HepG2 (cell line): ENCODE measurements around the gene RIMS3. TPM values are rescaled to one million over a fixed set of nuclear protein-coding genes. Genes with fewer than 3 reads are reported as not detected.
A peak's percentile ranks its signal among the peaks of the same experiment; 100 is the strongest.

Source experiments
- AHDC1 ChIP-seq: sonication (generic); formaldehyde crosslinking; IDR thresholded peaks from 2 replicates; pipeline ENCODE4 v1.5.1; 2020; ENCODE audit warnings: mild to moderate bottlenecking, missing genetic modification reagents, borderline replicate concordance
- HOXD1 ChIP-seq: sonication (generic); formaldehyde crosslinking; IDR thresholded peaks from 2 replicates; pipeline ENCODE4 v1.5.0; 2020; ENCODE audit warnings: missing genetic modification reagents
- JDP2 ChIP-seq: sonication (generic); formaldehyde crosslinking; IDR thresholded peaks from 2 replicates; pipeline ENCODE4 v1.8.1; 2022; ENCODE audit warnings: missing genetic modification reagents, borderline replicate concordance
- KDM6A ChIP-seq: IDR thresholded peaks from 2 replicates; pipeline ENCODE4 v1.6.1; 2016; ENCODE audit warnings: low read depth
- MYNN ChIP-seq: sonication (generic); formaldehyde crosslinking; IDR thresholded peaks from 2 replicates; pipeline ENCODE4 v1.4.0; 2020; ENCODE audit warnings: mild to moderate bottlenecking, low read depth, missing genetic modification reagents
- POGZ ChIP-seq: sonication (generic); formaldehyde crosslinking; IDR thresholded peaks from 2 replicates; pipeline ENCODE4 v1.4.0; 2020; ENCODE audit warnings: mild to moderate bottlenecking, missing genetic modification reagents
- RBFOX2 ChIP-seq: fragments of 200-400 bp; formaldehyde crosslinking; IDR thresholded peaks from 2 replicates; pipeline ENCODE4 v1.6.1; 2017; ENCODE audit warnings: low read depth, mild to moderate bottlenecking, low read length
- RERE ChIP-seq: IDR thresholded peaks from 2 replicates; pipeline ENCODE4 v1.6.1; 2016; ENCODE audit warnings: low read depth, missing genetic modification reagents, missing compliant biosample characterization
- SNRNP70 ChIP-seq: fragments of 200-400 bp; formaldehyde crosslinking; IDR thresholded peaks from 2 replicates; pipeline ENCODE4 v1.6.1; 2017; ENCODE audit warnings: mild to moderate bottlenecking, low read depth, low read length, moderate library complexity
- ZBTB43 ChIP-seq: sonication (generic); formaldehyde crosslinking; conservative IDR thresholded peaks from 2 replicates; pipeline ENCODE4 v1.4.0; 2020; ENCODE audit warnings: missing genetic modification reagents
- ZFP62 ChIP-seq: sonication (generic); formaldehyde crosslinking; IDR thresholded peaks from 2 replicates; pipeline ENCODE4 v1.4.0; 2020; ENCODE audit warnings: missing genetic modification reagents
- ZNF264 ChIP-seq: sonication (generic); formaldehyde crosslinking; IDR thresholded peaks from 2 replicates; pipeline ENCODE4 v1.4.0; 2020; ENCODE audit warnings: missing genetic modification reagents
- ZNF33A ChIP-seq: sonication (generic); formaldehyde crosslinking; IDR thresholded peaks from 2 replicates; pipeline ENCODE4 v1.5.1; 2020; ENCODE audit warnings: missing genetic modification reagents, mild to moderate bottlenecking, moderate library complexity, borderline replicate concordance
- ZNF580 ChIP-seq: IDR thresholded peaks from 2 replicates; pipeline ENCODE4 v1.6.1; 2016; ENCODE audit warnings: low read depth, borderline replicate concordance
- ZNF616 ChIP-seq: sonication (generic); formaldehyde crosslinking; IDR thresholded peaks from 2 replicates; pipeline ENCODE4 v1.5.0; 2020; ENCODE audit warnings: low read depth, mild to moderate bottlenecking, missing genetic modification reagents
- ZNF619 ChIP-seq: sonication (generic); formaldehyde crosslinking; IDR thresholded peaks from 2 replicates; pipeline ENCODE4 v1.4.0; 2020; ENCODE audit warnings: mild to moderate bottlenecking, missing genetic modification reagents
- polyA plus RNA-seq, 8 experiments: library from polyadenylated mRNA; depleted of rRNA in 3 of 8; stranded (reverse) in 7 of 8; unstranded in 1 of 8; fragments of >200 nt; fragmentation: Illumina TruSeq in 4 of 8; extraction: Trizol in 4 of 8; gene quantifications; 2 replicates each; pipeline versions ENCODE4 v1.2.1 to v1.2.3, GENCODE V29; 2011 to 2016; ENCODE audit warnings: low read depth in 4 of 8, missing spikeins in 1 of 8, mixed read lengths in 1 of 8; ENCODE audit not compliant: insufficient read depth in 1 of 8
- total RNA-seq, 5 experiments: library from RNA; depleted of rRNA; stranded (reverse); fragments of >200 nt; fragmentation: Illumina TruSeq; extraction: Trizol; gene quantifications; 2 replicates each; pipeline ENCODE4 v1.2.3, GENCODE V29; 2016; ENCODE audit warnings: low read depth in 1 of 5

The RIMS3 gene
- total and polyA plus RNA-seq, 2 of the 13 experiments (the other 11 are each of a cell fraction or from before 2014, with no cell fraction given) = 2.1 to 5.4 TPM

- TF ChIP-seq AHDC1 (0 out of 2 replicates have a peak, but pooled peaks have one; percentile 29), ZFP62 (CRISPR knock-in tag) (no peak), HOXD1 (CRISPR knock-in tag) (peak; percentile 82; the same call in 1 of the 2 replicates), ZNF33A (CRISPR knock-in tag) (no peak), ZBTB43 (CRISPR knock-in tag) (peak; percentile 67; the same call in 1 of the 2 replicates), RERE (CRISPR knock-in tag) (no peak), ZNF264 (CRISPR knock-in tag) (no peak), ZNF616 (peak; percentile 86; the same call in 1 of the 2 replicates), MYNN (CRISPR knock-in tag) (no peak), ZNF580 (peak; percentile 37; the same call in 1 of the 2 replicates), SNRNP70 (no peak), JDP2 (CRISPR knock-in tag) (no peak), KDM6A (CRISPR knock-in tag) (no peak), ZNF619 (CRISPR knock-in tag) (no peak), RBFOX2 (peak; percentile 99), POGZ (peak; percentile 92)
These were observed 26.3 kb upstream of the RIMS3 start, which contains the start of gene NFYC (continued) for GRCh38 chr1:40691538-40692428.
